ENCODE results near the gene PKNOX1. TPM values are rescaled to one million over a fixed set of nuclear protein-coding genes. Genes with fewer than 3 reads are reported as not detected.

Gene PKNOX1
- total RNA-seq, 1 experiment from 2014 or later, result 43.4 TPM

DNA sequence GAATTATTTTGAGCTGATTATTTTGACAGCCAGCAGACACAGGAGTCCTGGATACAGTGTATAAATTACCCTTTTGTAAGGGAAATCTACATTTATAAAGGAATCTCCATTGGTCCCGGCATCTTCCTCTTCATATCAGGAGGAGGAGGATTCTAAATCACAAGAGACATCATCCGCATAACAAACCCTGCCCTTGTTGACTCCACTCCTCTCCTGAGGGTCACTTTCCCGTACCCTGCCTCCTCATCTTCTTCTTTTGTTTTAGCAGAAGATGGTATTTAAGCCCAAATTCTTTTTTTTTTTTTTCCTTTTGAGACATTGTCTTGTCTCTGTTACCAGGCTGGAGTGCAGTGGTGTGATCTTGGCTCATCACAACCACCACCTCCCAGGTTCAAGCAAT, 14.6 kb upstream of the PKNOX1 start:
- no peaks in the 10 kb centered on the region for H3K79me1 ChIP-seq (ENCODE audit: insufficient read depth, low read depth, low read length, poor library complexity, severe bottlenecking)

More for the DNA sequence above, 14.6 kb upstream of the PKNOX1 start:
- no peak overlapping the region for H3K4me2 ChIP-seq (ENCODE audit: insufficient read depth, insufficient read length, low read length)
- TF ChIP-seq, protein P1, sequence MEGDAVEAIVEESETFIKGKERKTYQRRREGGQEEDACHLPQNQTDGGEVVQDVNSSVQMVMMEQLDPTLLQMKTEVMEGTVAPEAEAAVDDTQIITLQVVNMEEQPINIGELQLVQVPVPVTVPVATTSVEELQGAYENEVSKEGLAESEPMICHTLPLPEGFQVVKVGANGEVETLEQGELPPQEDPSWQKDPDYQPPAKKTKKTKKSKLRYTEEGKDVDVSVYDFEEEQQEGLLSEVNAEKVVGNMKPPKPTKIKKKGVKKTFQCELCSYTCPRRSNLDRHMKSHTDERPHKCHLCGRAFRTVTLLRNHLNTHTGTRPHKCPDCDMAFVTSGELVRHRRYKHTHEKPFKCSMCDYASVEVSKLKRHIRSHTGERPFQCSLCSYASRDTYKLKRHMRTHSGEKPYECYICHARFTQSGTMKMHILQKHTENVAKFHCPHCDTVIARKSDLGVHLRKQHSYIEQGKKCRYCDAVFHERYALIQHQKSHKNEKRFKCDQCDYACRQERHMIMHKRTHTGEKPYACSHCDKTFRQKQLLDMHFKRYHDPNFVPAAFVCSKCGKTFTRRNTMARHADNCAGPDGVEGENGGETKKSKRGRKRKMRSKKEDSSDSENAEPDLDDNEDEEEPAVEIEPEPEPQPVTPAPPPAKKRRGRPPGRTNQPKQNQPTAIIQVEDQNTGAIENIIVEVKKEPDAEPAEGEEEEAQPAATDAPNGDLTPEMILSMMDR (conservative IDR thresholded peaks at IDR 0.05), result no peak
- no peak overlapping the region for H4K5ac ChIP-seq (ENCODE audit: insufficient read length, low read depth, low read length)
- H3K14ac ChIP-seq (ENCODE audit: insufficient read depth, low read length), result no peak overlapping the region
- no peak overlapping the region for H4K8ac ChIP-seq (replicated peaks; ENCODE audit: insufficient read length, low read depth, low read length)
- H2AK5ac ChIP-seq (ENCODE audit: insufficient read length, low read length), result no peak overlapping the region
- no peak overlapping the region for H2BK5ac ChIP-seq (ENCODE audit: insufficient read length, low read length)
- Mint-ChIP-seq H3K4me3 (peak overlapping the region in 1 of 2 experiments; percentile 28; a peak in 1 of 5 replicates), H3K9me3 (peaks cover 5 to 7% of the 10 kb centered on the region in 2 experiments; a peak in 4 of 5 replicates), H3K36me3 (ENCODE audit: insufficient read depth in 1 of 3, low read depth in 3 of 3) (peaks cover 0 to 8% (median 7%) of the 10 kb centered on the region in 3 experiments; a peak in 3 of 7 replicates), H3K4me1 (peaks cover 57 to 61% of the 10 kb centered on the region in 2 experiments), H3K27me3 (ENCODE audit: low read depth) (no peaks in the 10 kb centered on the region), H3K27ac (peak overlapping the region; percentile 97 to 100 (median 99); a peak in 6 of 7 replicates)
- no peak overlapping the region for H2BK12ac ChIP-seq (ENCODE audit: insufficient read length, low read depth, low read length)
- no peak overlapping the region for H4K91ac ChIP-seq (ENCODE audit: insufficient read length, low read depth, low read length)
- H3K79me2 ChIP-seq (ENCODE audit: insufficient read depth, low read length), result no peaks in the 10 kb centered on the region
- peaks cover 6% of the 10 kb centered on the region; the same call in 1 of the 2 replicates for H3K4me1 ChIP-seq (ENCODE audit: insufficient read depth, low read length)
- WGBS (ENCODE audit: extremely low coverage, insufficient read length, low lambda C conversion rate), result no CpG with 5 or more reads among the region's 3 CpGs
- H2BK15ac ChIP-seq (ENCODE audit: low read depth, low read length), result no peak overlapping the region
- no peak overlapping the region for H3K4ac ChIP-seq (ENCODE audit: low read depth, low read length)
- no peak overlapping the region for H2AFZ ChIP-seq (ENCODE audit: low read length)
- no peaks in the 10 kb centered on the region for H3K27me3 ChIP-seq (ENCODE audit: insufficient read depth, low read length)
- peak overlapping the region; percentile 89 for H3K27ac ChIP-seq (ENCODE audit: insufficient read length, low read depth, low read length)
- DNase-seq, result peak; percentile 82
- H3K56ac ChIP-seq (ENCODE audit: insufficient read length, low read depth, low read length), result no peak overlapping the region
- no peaks in the 10 kb centered on the region for H3K9me3 ChIP-seq (ENCODE audit: control insufficient read depth, low read depth, low read length)
- no peak overlapping the region for H3T11ph ChIP-seq (ENCODE audit: low read length)
- no peak overlapping the region for H2BK20ac ChIP-seq (ENCODE audit: low read depth, low read length, poor library complexity, severe bottlenecking)
- H2BK120ac ChIP-seq (ENCODE audit: low read depth, low read length, poor library complexity, severe bottlenecking), result no peak overlapping the region
- H4K20me1 ChIP-seq (ENCODE audit: control insufficient read depth, insufficient read depth, insufficient read length), result no peaks in the 10 kb centered on the region
- H3K18ac ChIP-seq (ENCODE audit: insufficient read length, low read depth, low read length), result no peak overlapping the region
- H3K23ac ChIP-seq (ENCODE audit: insufficient read length, low read depth, low read length), result no peak overlapping the region
- H3K9ac ChIP-seq (ENCODE audit: extremely low read depth, insufficient read length, low read length), result no peak overlapping the region
- no peaks in the 10 kb centered on the region for H3K23me2 ChIP-seq (ENCODE audit: insufficient read length, low read depth, low read length, poor library complexity, severe bottlenecking)

Measured in H9 (cell line).